Keratinocyte (primary cell): ENCODE measurements around the gene LNPEP. TPM values are rescaled to one million over a fixed set of nuclear protein-coding genes. Genes with fewer than 3 reads are reported as not detected.

Source experiments
- DNase-seq: peaks from one replicate; pipeline ENCODE4 v3.0.0-alpha.2; 2011; ENCODE audit warnings: low read depth, missing footprints, low spot score
- FAIRE-seq: peaks from 2 replicates; lab custom pipeline; 2011; peaks lifted over from hg19 to GRCh38; lab: Jason Lieb, UNC
- H2AFZ ChIP-seq: 2 replicates; pipeline ENCODE4 v1.6.0; 2012; ENCODE audit warnings: low read length, control low read depth, inconsistent platforms; ENCODE audit not compliant: control insufficient read depth
- H3K27ac ChIP-seq: 2 replicates; pipeline ENCODE4 v1.5.1; 2011; ENCODE audit warnings: low read length; ENCODE audit not compliant: control insufficient read depth, insufficient read depth
- H3K27me3 ChIP-seq: 3 replicates; pipeline ENCODE4 v1.6.0; 2011; ENCODE audit warnings: low read length; ENCODE audit not compliant: control insufficient read depth, insufficient read depth; ENCODE audit errors: extremely low read depth
- H3K36me3 ChIP-seq, 2 experiments: 2 replicates in 1 of 2; 3 replicates in 1 of 2; pipeline ENCODE4 v1.5.1; 2011; ENCODE audit warnings: low read length in 2 of 2, mild to moderate bottlenecking in 1 of 2; ENCODE audit not compliant: control insufficient read depth in 2 of 2, insufficient read depth in 2 of 2; ENCODE audit errors: extremely low read depth in 1 of 2
- H3K4me1 ChIP-seq: 3 replicates; pipeline ENCODE4 v1.5.1; 2011; ENCODE audit warnings: low read length; ENCODE audit not compliant: control insufficient read depth, insufficient read depth; ENCODE audit errors: extremely low read depth
- H3K4me2 ChIP-seq: 3 replicates; pipeline ENCODE4 v1.6.0; 2011; ENCODE audit warnings: low read depth, low read length; ENCODE audit not compliant: control insufficient read depth, insufficient read depth; ENCODE audit errors: extremely low read depth
- H3K4me3 ChIP-seq, 3 experiments: fragments of 200-600 bp in 1 of 3; sonication (generic) in 1 of 3; 2 replicates in 2 of 3; 3 replicates in 1 of 3; pipeline ENCODE4 v1.5.1; 2011 to 2016; ENCODE audit warnings: low read length in 3 of 3, mild to moderate bottlenecking in 3 of 3, control low read depth in 2 of 3, inconsistent platforms in 1 of 3, low read depth in 1 of 3, mixed read lengths in 1 of 3, mixed run types in 1 of 3, moderate library complexity in 1 of 3; ENCODE audit not compliant: control insufficient read depth in 2 of 3, insufficient read depth in 2 of 3; ENCODE audit errors: extremely low read depth in 1 of 3
- H3K79me2 ChIP-seq: 2 replicates; pipeline ENCODE4 v1.6.0; 2012; ENCODE audit warnings: low read length; ENCODE audit not compliant: control insufficient read depth, insufficient read depth
- H3K9ac ChIP-seq: 3 replicates; pipeline ENCODE4 v1.6.0; 2011; ENCODE audit warnings: low read length; ENCODE audit not compliant: control insufficient read depth, insufficient read depth; ENCODE audit errors: extremely low read depth
- H3K9me1 ChIP-seq: 3 replicates; pipeline ENCODE4 v1.6.0; 2011; ENCODE audit warnings: low read length; ENCODE audit not compliant: control insufficient read depth, insufficient read depth; ENCODE audit errors: extremely low read depth
- H3K9me3 ChIP-seq: 2 replicates; pipeline ENCODE4 v1.5.1; 2012; ENCODE audit warnings: low read depth, low read length; ENCODE audit not compliant: control insufficient read depth
- H4K20me1 ChIP-seq: 3 replicates; pipeline ENCODE4 v1.6.0; 2011; ENCODE audit warnings: low read length; ENCODE audit not compliant: control insufficient read depth, insufficient read depth; ENCODE audit errors: extremely low read depth
- EZH2 ChIP-seq: IDR thresholded peaks from one replicate; pipeline ENCODE4 v1.6.1; 2012; ENCODE audit warnings: inconsistent platforms, mild to moderate bottlenecking, low read length, moderate library complexity
- dilution Hi-C: fragments of 300-500 bp; cut with MboI; formaldehyde crosslinking; loops from one replicate; pipeline ENCODE4 v1.7.0; 2020; ENCODE audit warnings: low sequenced_read_pairs; ENCODE audit not compliant: extremely low pct_ligation_motif_present
- polyA plus RNA-seq, 5 experiments: library from polyadenylated mRNA; depleted of rRNA in 3 of 5; stranded (reverse) in 3 of 5; stranded (forward) in 1 of 5; unstranded in 1 of 5; fragments of >200 nt; gene quantifications; 1 replicate in 1 of 5; 2 replicates in 3 of 5; 3 replicates in 1 of 5; pipeline versions ENCODE4 v1.2.1 to v1.2.3, GENCODE V29; 2011 to 2012; ENCODE audit warnings: missing spikeins in 2 of 5, low read depth in 1 of 5, low replicate concordance in 1 of 5
- TF ChIP-seq, protein P1 (sequence below), 3 experiments: IDR thresholded peaks in 1 of 3; conservative IDR thresholded peaks in 1 of 3; optimal IDR thresholded peaks in 1 of 3; 2 replicates in 2 of 3; 3 replicates in 1 of 3; pipeline versions ENCODE3 to v1.5.1; 2011; ENCODE audit warnings: low read length in 3 of 3, mild to moderate bottlenecking in 3 of 3, moderate library complexity in 2 of 3, control low read depth in 1 of 3, inconsistent platforms in 1 of 3; ENCODE audit not compliant: insufficient read depth in 2 of 3; ENCODE audit errors: extremely low read depth in 1 of 3

LNPEP gene
- polyA plus RNA-seq, 1 donor (not counting 4 experiments of a cell fraction or from before 2014, with no cell fraction given), result 26.6 TPM

DNA sequence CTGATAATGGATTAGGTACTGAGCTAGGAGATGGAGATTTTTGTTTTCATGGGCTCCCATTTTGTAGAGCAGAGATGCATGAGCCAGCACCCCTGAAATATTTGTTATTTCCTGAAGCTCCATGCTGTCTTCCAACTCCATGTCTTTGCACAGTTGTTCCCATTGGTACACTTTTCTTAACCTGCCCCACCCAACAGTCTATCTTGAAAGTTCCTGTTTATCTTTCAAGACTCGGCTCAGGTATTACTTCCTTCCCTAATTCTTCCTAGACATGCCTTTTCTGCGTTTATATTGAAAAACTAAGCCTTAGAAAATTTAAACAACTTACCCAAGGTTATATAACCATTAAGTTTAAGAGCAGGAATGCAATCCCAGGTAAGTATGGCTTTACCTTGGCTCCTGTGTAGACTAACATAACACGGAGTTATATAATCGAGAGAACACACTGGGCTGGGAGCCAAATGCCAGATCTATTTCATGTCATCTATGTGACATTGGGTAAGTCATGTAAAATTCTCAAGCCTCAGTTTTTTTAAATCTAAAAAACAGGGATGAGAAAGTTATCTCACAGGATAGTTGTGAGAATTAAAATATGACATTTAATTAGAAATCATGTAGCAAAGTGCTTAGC, 139.1 kb downstream of the LNPEP start:
- no peaks in the 10 kb centered on the region for H4K20me1 ChIP-seq
- dilution Hi-C loops, result no loop called here
- no peaks in the 10 kb centered on the region for H3K9me1 ChIP-seq
- no peaks in the 10 kb centered on the region for H3K36me3 ChIP-seq
- H3K4me2 ChIP-seq, result no peak overlapping the region
- no peak overlapping the region for H3K27ac ChIP-seq
- DNase-seq, result no peak
- no peak overlapping the region for H3K9ac ChIP-seq
- H2AFZ ChIP-seq, result no peak overlapping the region
- no peak overlapping the region for H3K4me3 ChIP-seq
- TF ChIP-seq, protein P1, sequence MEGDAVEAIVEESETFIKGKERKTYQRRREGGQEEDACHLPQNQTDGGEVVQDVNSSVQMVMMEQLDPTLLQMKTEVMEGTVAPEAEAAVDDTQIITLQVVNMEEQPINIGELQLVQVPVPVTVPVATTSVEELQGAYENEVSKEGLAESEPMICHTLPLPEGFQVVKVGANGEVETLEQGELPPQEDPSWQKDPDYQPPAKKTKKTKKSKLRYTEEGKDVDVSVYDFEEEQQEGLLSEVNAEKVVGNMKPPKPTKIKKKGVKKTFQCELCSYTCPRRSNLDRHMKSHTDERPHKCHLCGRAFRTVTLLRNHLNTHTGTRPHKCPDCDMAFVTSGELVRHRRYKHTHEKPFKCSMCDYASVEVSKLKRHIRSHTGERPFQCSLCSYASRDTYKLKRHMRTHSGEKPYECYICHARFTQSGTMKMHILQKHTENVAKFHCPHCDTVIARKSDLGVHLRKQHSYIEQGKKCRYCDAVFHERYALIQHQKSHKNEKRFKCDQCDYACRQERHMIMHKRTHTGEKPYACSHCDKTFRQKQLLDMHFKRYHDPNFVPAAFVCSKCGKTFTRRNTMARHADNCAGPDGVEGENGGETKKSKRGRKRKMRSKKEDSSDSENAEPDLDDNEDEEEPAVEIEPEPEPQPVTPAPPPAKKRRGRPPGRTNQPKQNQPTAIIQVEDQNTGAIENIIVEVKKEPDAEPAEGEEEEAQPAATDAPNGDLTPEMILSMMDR (optimal IDR thresholded peaks at IDR 0.05 in 1 of 3, IDR thresholded peaks at IDR 0.05 in 1 of 3, conservative IDR thresholded peaks at IDR 0.05 in 1 of 3; ENCODE audit: extremely low read depth in 1 of 3, insufficient read depth in 2 of 3, low read length in 3 of 3), result no peak
- TF ChIP-seq EZH2, result no peak
- H3K79me2 ChIP-seq, result no peaks in the 10 kb centered on the region
- no peak for FAIRE-seq
- peaks cover 5% of the 10 kb centered on the region for H3K4me1 ChIP-seq
- no peaks in the 10 kb centered on the region for H3K9me3 ChIP-seq
- no peaks in the 10 kb centered on the region for H3K27me3 ChIP-seq

DNA sequence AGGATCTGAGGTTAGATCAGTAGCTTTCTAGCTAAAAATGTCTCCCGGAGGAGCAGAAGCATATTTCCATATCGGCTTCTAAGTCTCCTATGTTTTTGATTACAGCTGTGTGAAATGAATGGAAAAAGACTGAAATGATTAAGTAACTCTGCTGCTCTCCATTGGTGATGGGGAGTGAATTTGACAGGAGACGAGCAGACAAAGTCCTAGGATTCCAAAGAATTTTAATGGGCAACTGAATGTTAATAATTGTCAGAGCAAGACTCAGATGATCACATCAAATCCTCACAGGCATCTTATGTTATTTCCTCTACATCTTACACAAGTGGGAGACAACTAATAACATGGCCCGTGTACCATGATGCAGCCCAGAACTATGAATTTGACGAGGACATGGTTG, 139.8 kb downstream of the LNPEP start:
- no peak for FAIRE-seq

More for the DNA sequence above, 139.8 kb downstream of the LNPEP start:
- Histone ChIP-seq H3K9me3 (no peaks in the 10 kb centered on the region), H2AFZ (no peak overlapping the region), H3K4me1 (peaks cover 5% of the 10 kb centered on the region), H4K20me1 (no peaks in the 10 kb centered on the region), H3K36me3 (no peaks in the 10 kb centered on the region), H3K79me2 (no peaks in the 10 kb centered on the region), H3K27ac (no peak overlapping the region), H3K27me3 (no peaks in the 10 kb centered on the region), H3K9ac (no peak overlapping the region), H3K4me3 (no peak overlapping the region), H3K9me1 (no peaks in the 10 kb centered on the region), H3K4me2 (no peak overlapping the region)
- dilution Hi-C loops, result no loop called here
- TF ChIP-seq EZH2, result no peak
- TF ChIP-seq, protein P1 (optimal IDR thresholded peaks at IDR 0.05 in 1 of 3, IDR thresholded peaks at IDR 0.05 in 1 of 3, conservative IDR thresholded peaks at IDR 0.05 in 1 of 3; ENCODE audit: extremely low read depth in 1 of 3, insufficient read depth in 2 of 3, low read length in 3 of 3), result no peak
- DNase-seq, result no peak
